Panc1 (cell line): ENCODE results near the gene OTOA. TPM values are rescaled to one million over a fixed set of nuclear protein-coding genes. Genes with fewer than 3 reads are reported as not detected.
"Not testable (repeated sequence)": the region's sequence is repeated elsewhere in the genome, so short reads cannot be mapped to it uniquely, and the experiment has no call there.

Experiments used
- ATAC-seq: fragments of 200-7000 bp; cut with Tn5 transposase; 2 replicates; pipeline ENCODE4 v1.9.1; 2020; ENCODE audit warnings: mild to moderate bottlenecking, moderate library complexity
- BruUV-seq: library from RNA; stranded (reverse); fragments of 400-500 nt; replicated peaks from 2 replicates; lab custom pipeline; 2021; lab: Mats Ljungman, UMichigan
- CTCF ChIA-PET: fragments of 300-600 bp; sonication (Branson Sonifier 250); formaldehyde crosslinking; loops from one replicate; lab custom pipeline; 2022; ENCODE audit warnings: antibody characterized with exemption; lab: Charles Lee
- POLR2A ChIA-PET: fragments of 300-600 bp; sonication (Branson Sonifier 250); formaldehyde crosslinking; loops from one replicate; lab custom pipeline; 2022; ENCODE audit warnings: antibody characterized with exemption; lab: Charles Lee
- DNase-seq: peaks from one replicate; pipeline ENCODE4 v3.0.0-alpha.2; 2010; ENCODE audit warnings: low read depth, low spot score
- H3K27ac ChIP-seq: 2 replicates; pipeline ENCODE4 v1.5.1; 2011; ENCODE audit warnings: mild to moderate bottlenecking, low read length, inconsistent platforms
- H3K27me3 ChIP-seq: fragments of 200-500 bp; sonication (Bioruptor generic); 2 replicates; pipeline ENCODE4 v1.6.0; 2014; ENCODE audit warnings: low read length, inconsistent platforms; ENCODE audit not compliant: control insufficient read depth, insufficient read depth
- H3K36me3 ChIP-seq: fragments of 200-500 bp; sonication (Bioruptor generic); 2 replicates; pipeline ENCODE4 v1.5.1; 2014; ENCODE audit warnings: inconsistent platforms, mild to moderate bottlenecking, low read length, moderate library complexity; ENCODE audit not compliant: control insufficient read depth, insufficient read depth
- H3K4me1 ChIP-seq: 2 replicates; pipeline ENCODE4 v1.5.1; 2011; ENCODE audit warnings: inconsistent platforms, mild to moderate bottlenecking, low read length, moderate library complexity; ENCODE audit not compliant: control insufficient read depth, insufficient read depth
- H3K4me3 ChIP-seq, 2 experiments: 2 replicates each; pipeline ENCODE4 v1.5.1; 2011 to 2012; ENCODE audit warnings: low read depth in 2 of 2, low read length in 2 of 2, mild to moderate bottlenecking in 2 of 2, inconsistent platforms in 1 of 2, moderate library complexity in 1 of 2
- H3K9me3 ChIP-seq: fragments of 200-500 bp; sonication (Bioruptor generic); 2 replicates; pipeline ENCODE4 v1.5.1; 2014; ENCODE audit warnings: low read depth, mild to moderate bottlenecking, inconsistent platforms, low read length, moderate library complexity; ENCODE audit not compliant: control insufficient read depth, insufficient read depth
- POLR2AphosphoS5 ChIP-seq: IDR thresholded peaks from 2 replicates; pipeline ENCODE4 v1.6.1; 2012; ENCODE audit warnings: mild to moderate bottlenecking, low read depth, low read length, moderate library complexity
- SIN3A ChIP-seq: IDR thresholded peaks from 2 replicates; pipeline ENCODE4 v1.6.1; 2012; ENCODE audit warnings: low read depth, mild to moderate bottlenecking, low read length, moderate library complexity, borderline replicate concordance; ENCODE audit not compliant: insufficient read depth
- TCF7L2 ChIP-seq: IDR thresholded peaks from 2 replicates; pipeline ENCODE4 v1.6.1; 2011; ENCODE audit warnings: mild to moderate bottlenecking, low read depth, low read length, inconsistent platforms
- in situ Hi-C: cut with HindIII; loops from 2 replicates; pipeline ENCODE4 v1.10.0; 2016; ENCODE audit warnings: low sequenced_read_pairs, low pct_unique_long_range_greater_than_20kb
- intact Hi-C: fragments of 100-400 bp; cut with micrococcal nuclease; formaldehyde crosslinking; loops from one replicate; pipeline ENCODE4 v1.10.0; 2022; ENCODE audit not compliant: unreplicated experiment
- total RNA-seq: library from RNA; stranded (reverse); gene quantifications from one replicate; pipeline ENCODE4 v1.2.1, GENCODE V29; 2021; ENCODE audit not compliant: unreplicated experiment
- TF ChIP-seq, protein P1 (sequence below): fragments of 450-650 bp; IDR thresholded peaks from 2 replicates; pipeline ENCODE4 v1.5.1; 2017; ENCODE audit warnings: mild to moderate bottlenecking
- TF ChIP-seq, protein P2 (sequence below), 2 experiments: IDR thresholded peaks; 2 replicates each; pipeline ENCODE4 v1.6.1; 2011 to 2012; ENCODE audit warnings: low read depth in 2 of 2, control low read depth in 1 of 2, low read length in 1 of 2, mild to moderate bottlenecking in 1 of 2, moderate library complexity in 1 of 2; ENCODE audit not compliant: insufficient read depth in 1 of 2

The OTOA gene
- total RNA-seq, 1 experiment from 2014 or later = not detected

DNA sequence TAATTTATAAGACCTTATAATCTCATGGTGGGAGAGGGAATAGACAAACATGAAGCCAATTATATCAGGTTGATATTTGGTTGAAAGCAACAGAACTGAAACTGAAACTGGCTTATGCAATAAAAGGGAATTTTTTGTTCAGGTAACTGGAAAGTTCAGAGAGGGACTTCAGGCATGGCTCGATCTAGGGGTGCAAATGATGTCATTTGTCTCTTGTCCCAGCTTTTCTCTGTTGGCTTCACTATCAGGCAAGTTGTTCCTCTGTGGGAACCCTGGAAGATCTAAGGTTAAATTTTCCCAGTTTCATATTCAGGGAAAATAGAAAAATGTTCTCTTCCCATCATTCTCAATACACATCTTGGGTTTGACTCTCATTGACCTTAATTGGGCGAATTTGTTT lies 59.8 kb downstream of the OTOA start:
- Histone ChIP-seq H3K4me3 (no peak overlapping the region), H3K36me3 (no peaks in the 10 kb centered on the region), H3K27ac (no peak overlapping the region), H3K4me1 (no peaks in the 10 kb centered on the region), H3K9me3 (no peaks in the 10 kb centered on the region), H3K27me3 (no peaks in the 10 kb centered on the region)
- in situ Hi-C loops (no loop called here), intact Hi-C loops (no loop called here)
- POLR2A ChIA-PET = no interaction called here
- ATAC-seq (no peak), DNase-seq (no peak)
- no peak for TF ChIP-seq TCF7L2
- TF ChIP-seq, protein P1, sequence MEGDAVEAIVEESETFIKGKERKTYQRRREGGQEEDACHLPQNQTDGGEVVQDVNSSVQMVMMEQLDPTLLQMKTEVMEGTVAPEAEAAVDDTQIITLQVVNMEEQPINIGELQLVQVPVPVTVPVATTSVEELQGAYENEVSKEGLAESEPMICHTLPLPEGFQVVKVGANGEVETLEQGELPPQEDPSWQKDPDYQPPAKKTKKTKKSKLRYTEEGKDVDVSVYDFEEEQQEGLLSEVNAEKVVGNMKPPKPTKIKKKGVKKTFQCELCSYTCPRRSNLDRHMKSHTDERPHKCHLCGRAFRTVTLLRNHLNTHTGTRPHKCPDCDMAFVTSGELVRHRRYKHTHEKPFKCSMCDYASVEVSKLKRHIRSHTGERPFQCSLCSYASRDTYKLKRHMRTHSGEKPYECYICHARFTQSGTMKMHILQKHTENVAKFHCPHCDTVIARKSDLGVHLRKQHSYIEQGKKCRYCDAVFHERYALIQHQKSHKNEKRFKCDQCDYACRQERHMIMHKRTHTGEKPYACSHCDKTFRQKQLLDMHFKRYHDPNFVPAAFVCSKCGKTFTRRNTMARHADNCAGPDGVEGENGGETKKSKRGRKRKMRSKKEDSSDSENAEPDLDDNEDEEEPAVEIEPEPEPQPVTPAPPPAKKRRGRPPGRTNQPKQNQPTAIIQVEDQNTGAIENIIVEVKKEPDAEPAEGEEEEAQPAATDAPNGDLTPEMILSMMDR = no peak
- no peak for TF ChIP-seq POLR2AphosphoS5
- TF ChIP-seq SIN3A = no peak
- TF ChIP-seq, protein P2, sequence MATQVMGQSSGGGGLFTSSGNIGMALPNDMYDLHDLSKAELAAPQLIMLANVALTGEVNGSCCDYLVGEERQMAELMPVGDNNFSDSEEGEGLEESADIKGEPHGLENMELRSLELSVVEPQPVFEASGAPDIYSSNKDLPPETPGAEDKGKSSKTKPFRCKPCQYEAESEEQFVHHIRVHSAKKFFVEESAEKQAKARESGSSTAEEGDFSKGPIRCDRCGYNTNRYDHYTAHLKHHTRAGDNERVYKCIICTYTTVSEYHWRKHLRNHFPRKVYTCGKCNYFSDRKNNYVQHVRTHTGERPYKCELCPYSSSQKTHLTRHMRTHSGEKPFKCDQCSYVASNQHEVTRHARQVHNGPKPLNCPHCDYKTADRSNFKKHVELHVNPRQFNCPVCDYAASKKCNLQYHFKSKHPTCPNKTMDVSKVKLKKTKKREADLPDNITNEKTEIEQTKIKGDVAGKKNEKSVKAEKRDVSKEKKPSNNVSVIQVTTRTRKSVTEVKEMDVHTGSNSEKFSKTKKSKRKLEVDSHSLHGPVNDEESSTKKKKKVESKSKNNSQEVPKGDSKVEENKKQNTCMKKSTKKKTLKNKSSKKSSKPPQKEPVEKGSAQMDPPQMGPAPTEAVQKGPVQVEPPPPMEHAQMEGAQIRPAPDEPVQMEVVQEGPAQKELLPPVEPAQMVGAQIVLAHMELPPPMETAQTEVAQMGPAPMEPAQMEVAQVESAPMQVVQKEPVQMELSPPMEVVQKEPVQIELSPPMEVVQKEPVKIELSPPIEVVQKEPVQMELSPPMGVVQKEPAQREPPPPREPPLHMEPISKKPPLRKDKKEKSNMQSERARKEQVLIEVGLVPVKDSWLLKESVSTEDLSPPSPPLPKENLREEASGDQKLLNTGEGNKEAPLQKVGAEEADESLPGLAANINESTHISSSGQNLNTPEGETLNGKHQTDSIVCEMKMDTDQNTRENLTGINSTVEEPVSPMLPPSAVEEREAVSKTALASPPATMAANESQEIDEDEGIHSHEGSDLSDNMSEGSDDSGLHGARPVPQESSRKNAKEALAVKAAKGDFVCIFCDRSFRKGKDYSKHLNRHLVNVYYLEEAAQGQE (IDR thresholded peaks at IDR 0.05; ENCODE audit: insufficient read depth in 1 of 2, low read depth in 2 of 2, low read length in 1 of 2) = no peak
- no TSS peak for BruUV-seq
- CTCF ChIA-PET = no interaction called here

DNA sequence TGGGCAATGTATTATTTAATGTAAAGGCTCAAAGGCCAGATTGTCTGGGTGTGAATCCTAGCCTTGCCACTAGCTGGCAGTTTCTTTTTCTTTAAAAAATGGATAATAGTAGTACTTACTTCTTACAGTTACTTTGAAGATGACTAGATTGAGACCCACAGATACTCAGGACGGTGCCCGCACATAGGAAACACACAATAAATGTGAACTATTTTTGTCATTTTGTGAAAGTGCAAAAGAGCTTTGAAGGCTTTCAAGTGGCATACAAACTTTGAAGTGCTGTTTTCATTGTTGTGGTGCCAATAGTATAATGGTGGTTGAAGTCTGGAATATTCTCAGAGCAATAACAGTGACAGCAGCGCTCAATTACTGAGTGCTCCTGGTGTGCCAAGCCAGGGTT lies 63.6 kb downstream of the OTOA start:
- ChIA-PET POLR2A (no interaction called here), CTCF (no interaction called here)
- H3K4me1 ChIP-seq = no peaks in the 10 kb centered on the region
- H3K9me3 ChIP-seq = no peaks in the 10 kb centered on the region
- TF ChIP-seq, protein P1 = 0 out of 2 replicates have a peak, but pooled peaks have one; percentile 25
- TF ChIP-seq TCF7L2 (no peak), SIN3A (no peak), POLR2AphosphoS5 (no peak)
- TF ChIP-seq, protein P2 (IDR thresholded peaks at IDR 0.05; ENCODE audit: insufficient read depth in 1 of 2, low read depth in 2 of 2, low read length in 1 of 2) = no peak
- BruUV-seq = no TSS peak
- in situ Hi-C loops = no loop called here
- no peak overlapping the region for H3K27ac ChIP-seq
- no peaks in the 10 kb centered on the region for H3K27me3 ChIP-seq
- no peak overlapping the region for H3K4me3 ChIP-seq
- ATAC-seq = no peak
- no peaks in the 10 kb centered on the region for H3K36me3 ChIP-seq
- DNase-seq = no peak
- intact Hi-C loops = no loop called here

DNA sequence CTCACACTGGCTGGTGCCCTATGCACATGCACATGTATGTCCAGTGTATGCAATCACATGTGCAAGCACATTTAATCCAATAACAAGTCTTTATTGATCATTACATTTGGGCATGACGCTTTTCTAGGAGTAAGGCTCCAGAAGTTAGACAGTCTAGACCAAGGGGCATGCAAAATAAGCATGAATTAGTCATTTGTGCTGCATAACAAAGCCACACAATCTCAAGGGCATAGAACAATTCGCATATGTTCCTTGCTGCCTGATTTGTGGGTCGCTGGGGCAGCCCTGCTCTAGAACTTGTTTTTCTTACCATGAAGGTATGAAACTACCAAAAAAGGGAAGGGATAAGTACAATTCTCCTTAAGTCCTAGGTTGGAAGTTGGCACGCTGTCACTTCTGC lies 67.5 kb downstream of the OTOA start:
- in situ Hi-C loops = not testable (repeated sequence)

More for the DNA sequence above, 67.5 kb downstream of the OTOA start:
- H3K4me1 ChIP-seq, POLR2A ChIA-PET, H3K4me3 ChIP-seq, ATAC-seq, H3K27me3 ChIP-seq, BruUV-seq, DNase-seq, H3K36me3 ChIP-seq, H3K27ac ChIP-seq, intact Hi-C loops, CTCF ChIA-PET, H3K9me3 ChIP-seq: not testable (repeated sequence)
